GM21529 (cell line): Measurements from ENCODE around the gene SEMA3F.

Experiments used
- ATAC-seq: cut with Tn5 transposase; IDR thresholded peaks from one replicate; pipeline ENCODE4 v1.9.1; 2021; ENCODE audit not compliant: unreplicated experiment

SEMA3F gene

DNA sequence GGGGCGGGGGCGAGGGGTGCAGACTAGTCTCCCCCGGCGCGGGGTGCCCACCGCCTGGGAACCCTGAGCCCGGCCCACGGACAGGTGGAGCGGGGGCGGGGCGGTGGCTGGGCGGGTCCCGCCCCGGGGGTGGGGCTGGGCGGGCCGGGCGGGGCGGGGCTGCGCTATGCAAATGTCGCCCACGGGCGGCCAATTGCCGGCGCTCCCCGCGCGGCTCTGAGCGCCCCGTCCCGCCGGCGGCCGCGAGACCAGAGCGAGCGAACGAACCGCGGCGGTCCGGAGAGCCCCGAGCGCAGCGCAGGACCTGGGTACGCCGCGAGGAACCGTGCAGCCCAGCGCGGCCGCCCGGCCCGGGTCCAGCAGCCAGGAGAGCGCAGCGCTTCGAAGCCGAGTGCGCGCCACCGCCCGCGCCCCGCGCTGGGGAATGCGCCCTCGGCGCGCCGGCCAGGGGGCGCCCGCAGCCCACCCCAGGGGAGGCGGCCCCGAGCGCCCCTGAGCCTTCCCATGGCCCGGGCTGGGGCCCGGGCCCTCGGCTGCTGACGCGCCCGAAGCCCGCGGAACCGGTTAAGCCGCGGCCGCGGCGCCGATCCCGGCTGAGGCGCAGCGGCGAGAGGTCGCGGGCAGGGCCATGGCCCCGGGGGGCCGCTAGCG, at the start of gene SEMA3F:
Gene SEMA3F, plus strand, starts transcription at position 485 of the 651 bp plus-strand sequence. CDS start 4,299 bp downstream, outside the sequence.
- ATAC-seq: peak; percentile 75

- ATAC-seq: no peak
Measured at GRCh38 chr3:50111757-50112156, 43.4 kb upstream of the SEMA3F start.

- ATAC-seq: no peak
Measured at GRCh38 chr3:50112462-50112861, 42.7 kb upstream of the SEMA3F start.

GRCh38 chr3:50117120-50117519, 38.0 kb upstream of the SEMA3F start:
- no peak for ATAC-seq

GRCh38 chr3:50118237-50118636, 36.9 kb upstream of the SEMA3F start:
- no peak for ATAC-seq

- no peak for ATAC-seq
Measured at GRCh38 chr3:50119786-50120185, 35.3 kb upstream of the SEMA3F start.

- no peak for ATAC-seq
Measured at GRCh38 chr3:50120364-50121071, 34.6 kb upstream of the SEMA3F start.

DNA sequence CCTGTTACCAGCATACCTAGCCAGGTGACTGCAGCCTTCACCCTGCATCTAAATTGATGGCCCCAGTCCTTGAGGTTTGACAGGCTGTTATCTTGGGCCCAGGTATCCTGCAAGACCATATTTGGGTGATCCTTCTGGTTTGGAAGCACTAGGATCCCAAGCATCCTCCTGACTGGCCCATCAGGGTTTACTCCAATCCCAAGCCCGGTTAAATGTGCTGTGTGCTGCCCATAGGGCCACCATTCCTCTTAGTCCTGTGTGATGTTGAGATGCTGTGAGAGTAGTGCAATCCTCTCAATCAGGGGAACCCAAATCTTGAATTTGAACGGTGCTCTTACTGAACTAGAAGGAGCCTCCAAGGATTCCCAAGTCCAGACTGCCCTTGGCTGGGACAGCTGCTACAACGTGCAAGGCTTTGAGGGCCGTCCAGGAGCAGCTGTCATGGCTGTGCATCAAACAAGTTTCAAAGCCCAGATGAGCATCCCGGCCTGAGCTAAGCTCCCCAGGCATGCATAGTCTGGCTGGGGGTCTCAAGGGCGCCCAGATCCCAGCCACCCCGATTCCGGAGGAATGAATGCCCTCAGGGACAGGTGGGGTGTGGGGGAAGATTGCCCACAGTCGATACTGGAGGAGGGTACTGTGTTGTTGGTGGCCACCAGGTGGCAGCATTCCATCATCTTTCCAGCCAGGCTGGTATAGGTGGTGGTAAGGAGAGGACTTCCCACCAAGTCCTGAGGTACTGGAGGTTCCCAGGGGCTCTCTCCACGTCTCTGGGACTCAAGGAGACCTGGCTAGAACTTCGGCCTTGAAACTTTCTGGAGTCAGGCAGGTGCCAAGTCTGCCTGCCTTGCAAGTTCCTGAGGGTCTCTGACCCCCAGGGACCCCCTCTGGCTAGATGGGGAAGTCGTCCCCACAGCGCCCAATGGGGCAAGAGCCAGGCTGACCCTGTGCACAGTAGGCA, 33.8 kb upstream of the SEMA3F start:
- ATAC-seq: peak; percentile 75

DNA sequence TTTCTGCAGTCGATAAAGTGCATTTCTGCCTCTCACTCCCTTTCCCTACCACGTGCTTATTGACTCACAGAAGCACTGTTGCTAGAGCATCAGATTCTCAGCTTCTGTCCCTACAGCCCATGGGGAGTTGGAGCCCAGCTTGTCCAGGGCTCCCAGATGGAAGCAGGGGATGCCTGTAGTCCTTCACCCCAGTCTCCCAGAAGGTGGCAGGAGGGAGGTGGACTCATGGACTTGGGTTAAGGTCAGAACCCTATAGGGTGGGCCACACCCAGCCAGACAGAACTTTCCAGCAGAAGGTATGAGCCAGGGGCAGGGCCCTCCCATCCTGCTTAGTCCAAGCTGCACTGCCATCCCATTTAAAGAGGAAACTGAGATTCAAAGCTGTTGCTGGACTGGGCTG, 33.1 kb upstream of the SEMA3F start:
- ATAC-seq: no peak

GRCh38 chr3:50122661-50123391, 32.3 kb upstream of the SEMA3F start:
- ATAC-seq: no peak

DNA sequence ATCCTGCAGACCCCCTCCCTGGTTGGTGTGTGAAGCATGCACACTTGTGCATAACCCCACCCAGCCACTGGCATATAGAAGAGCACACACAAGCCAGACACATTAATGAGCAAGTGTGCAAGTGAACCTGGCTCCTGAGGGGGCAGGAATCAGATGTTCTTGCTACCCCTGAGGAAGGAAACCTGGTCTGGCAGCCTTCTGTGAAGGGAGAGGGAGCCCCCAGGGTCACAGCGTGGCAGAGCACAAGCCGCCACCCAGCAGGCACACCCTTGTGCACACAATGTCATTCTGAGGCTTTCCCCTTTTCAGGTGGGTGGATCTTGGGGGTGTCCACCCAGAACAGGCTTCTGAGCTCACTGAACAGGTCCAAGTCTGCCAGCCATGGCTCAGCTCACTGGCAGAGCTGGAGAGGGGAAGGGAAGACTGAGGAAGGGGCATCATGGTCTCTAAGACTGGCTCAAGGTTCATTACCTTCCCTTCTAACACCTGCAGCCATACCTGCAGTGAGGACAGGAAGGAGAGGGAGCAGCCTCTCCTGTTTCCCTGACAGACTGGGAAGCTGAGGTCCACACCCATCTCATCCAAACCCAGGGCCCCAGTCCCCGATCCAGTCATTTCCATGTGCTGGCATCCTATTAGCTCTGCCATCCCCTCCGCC, 31.6 kb upstream of the SEMA3F start:
- no peak for ATAC-seq

GRCh38 chr3:50124052-50124799, 30.9 kb upstream of the SEMA3F start:
- no peak for ATAC-seq

DNA sequence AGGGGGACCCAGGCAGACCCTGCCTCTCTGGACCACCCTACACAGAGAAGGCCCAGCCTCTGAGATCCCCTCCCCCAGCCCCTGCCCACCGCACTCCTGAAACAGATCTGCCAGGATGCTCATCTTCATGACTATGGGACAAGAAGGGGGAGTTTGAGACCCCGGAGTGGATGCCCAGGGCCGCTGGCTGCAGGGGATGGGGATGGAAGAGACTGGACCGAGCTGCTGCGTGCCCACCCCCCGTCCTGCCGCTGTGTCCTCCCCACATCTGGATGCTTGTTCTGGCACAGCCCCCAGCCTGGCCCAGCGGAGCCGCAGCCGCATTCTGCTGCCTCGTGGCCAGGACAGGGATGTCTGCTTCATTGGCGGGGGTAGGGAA, 30.3 kb upstream of the SEMA3F start:
- no peak for ATAC-seq

DNA sequence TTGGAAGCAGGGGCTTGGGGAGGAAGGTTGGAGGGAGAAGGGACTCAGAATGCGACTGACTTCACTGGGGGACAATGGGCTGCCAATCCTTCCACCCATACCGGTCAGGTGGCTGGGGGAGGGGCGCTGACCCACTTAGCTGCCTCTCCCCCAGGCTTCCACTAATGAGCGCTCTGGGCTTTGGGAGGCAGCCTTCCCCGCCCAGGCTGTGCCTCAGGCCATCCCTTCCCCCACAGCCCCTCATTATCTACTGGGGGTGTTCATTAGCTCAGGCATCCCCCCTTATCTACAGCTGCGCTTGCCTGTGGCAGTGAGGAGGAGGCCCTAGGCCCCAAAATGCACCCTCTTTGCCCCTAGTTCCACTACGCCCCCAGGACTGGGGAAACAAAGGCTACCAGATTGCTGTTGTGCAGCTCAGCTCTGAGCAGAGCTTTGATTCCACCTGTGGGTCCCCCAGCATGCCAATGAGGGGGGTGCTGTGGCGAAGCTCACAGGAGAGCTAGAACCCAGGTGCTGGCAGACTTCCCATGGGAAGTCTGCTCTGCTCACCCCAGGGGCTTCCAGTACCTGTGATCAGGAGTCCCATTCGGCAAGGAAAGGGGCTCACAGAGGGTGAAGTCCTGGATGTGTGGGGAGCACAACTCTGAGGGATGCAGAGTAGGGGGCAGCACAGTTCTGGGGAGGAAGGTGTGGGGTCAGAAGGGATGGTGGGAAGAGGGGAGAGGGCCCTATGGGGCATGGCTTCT, 29.4 kb upstream of the SEMA3F start:
- ATAC-seq: no peak

DNA sequence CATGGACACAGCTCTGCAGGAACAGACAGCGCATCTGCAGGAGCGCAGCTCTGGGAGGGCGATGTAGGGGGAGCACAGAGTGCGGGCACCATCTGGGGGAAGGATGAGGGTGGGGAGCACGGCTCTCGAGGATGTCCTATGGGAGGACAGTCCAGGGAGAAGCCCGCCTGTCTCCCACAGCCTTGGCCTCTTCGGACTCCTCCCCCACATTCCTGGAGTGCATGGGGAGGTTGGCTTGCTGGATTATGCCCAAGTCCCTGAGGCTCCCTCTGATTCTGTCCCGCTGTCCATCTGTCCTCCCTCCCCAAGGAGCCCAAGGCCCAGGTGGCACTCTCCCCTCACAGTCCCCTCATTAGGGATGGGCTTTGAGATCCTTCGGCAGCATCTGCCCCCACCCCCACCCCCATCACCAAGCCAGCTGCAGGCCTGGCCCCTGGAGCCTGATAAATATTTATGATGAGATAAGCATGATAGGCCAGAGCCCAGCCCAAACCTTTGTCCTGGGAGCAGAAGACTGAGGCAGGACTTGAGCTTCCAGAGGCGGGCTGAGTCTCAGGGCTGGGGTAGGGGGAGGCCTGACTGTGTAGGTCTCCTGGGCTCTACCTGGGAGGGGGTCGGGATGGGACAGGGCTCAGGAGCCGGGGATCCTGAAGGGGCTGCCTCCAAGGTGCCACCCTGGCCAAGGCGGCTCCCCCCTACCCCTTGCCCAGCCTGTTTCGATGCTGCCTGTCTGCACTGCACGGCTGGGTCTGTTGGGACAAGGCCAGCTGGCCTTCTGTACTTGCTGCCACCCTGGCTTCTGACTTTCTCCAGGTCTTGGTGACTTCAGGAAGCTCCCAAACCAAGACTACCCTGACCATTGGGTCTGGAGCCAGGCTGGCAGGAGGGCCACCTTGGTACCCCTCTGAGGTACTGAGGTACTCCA, 28.6 kb upstream of the SEMA3F start:
- no peak for ATAC-seq

GRCh38 chr3:50127251-50127691, 27.9 kb upstream of the SEMA3F start:
- no peak for ATAC-seq

DNA sequence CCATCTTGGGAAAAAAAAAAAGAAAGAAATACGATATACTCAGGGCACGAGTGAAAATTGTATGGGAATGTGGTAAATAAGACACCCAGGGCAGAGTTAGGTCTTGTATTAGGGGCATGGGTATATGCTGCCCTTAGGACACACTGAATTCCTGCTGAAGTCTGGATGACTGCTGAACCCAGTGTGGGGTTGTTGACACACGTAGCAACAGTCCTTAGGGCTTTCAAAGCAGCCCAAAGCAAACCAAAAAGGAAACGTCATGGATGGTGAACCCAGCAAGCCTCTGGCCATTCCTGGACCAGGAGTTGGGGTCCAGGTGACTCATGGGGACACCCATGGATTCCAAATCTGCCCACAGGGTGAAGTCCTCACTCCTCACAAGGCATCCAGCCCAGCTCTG, 27.1 kb upstream of the SEMA3F start:
- no peak for ATAC-seq

DNA sequence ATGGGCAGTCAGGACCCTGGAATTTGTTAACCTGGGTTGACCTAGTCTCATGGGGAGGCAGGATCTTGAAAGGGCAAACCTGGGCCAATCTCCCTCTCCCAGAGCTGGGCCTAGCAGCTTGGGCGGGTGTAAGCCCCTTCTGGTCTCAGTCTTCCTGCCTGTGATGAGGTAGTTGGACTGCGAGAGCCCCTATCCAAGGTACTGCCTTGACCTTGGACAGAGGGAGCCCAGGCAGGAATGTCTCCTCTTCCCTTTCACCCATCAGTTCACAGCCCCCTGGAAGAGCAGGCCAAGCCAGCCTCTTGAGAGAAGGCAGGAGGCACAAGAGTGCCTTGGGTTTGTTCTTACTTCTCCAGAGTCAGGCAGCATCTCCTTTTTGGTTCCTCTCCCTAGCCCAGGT, 24.7 kb upstream of the SEMA3F start:
- ATAC-seq: no peak
